ENCODE results near the gene PTPRN2.
A peak's percentile ranks its signal among the peaks of the same experiment; 100 is the strongest.

PTPRN2 gene

GRCh38 chr7:158325530-158326381 lies 261.9 kb downstream of the PTPRN2 start:
- H3K4me3 ChIP-seq (ENCODE audit: low read depth, low read length), result peak overlapping the region; percentile 35
- no peak overlapping the region for H3K27ac ChIP-seq (ENCODE audit: low read depth, low read length)
- H3K36me3 ChIP-seq (ENCODE audit: control insufficient read depth, insufficient read depth, low read length), result no peaks in the 10 kb centered on the region
- no peaks in the 10 kb centered on the region for H3K27me3 ChIP-seq (ENCODE audit: control insufficient read depth, insufficient read depth, low read length)
- H3K4me1 ChIP-seq (ENCODE audit: control insufficient read depth, insufficient read depth, low read length), result peaks cover 7% of the 10 kb centered on the region; the same call in 1 of the 2 replicates
- peak overlapping the region; percentile 6 for H3K9ac ChIP-seq (ENCODE audit: low read length)
- peaks cover 66% of the 10 kb centered on the region; the same call in 1 of the 2 replicates for H3K9me3 ChIP-seq (ENCODE audit: control insufficient read depth, insufficient read depth, low read depth, low read length)

- peaks cover 70% of the 10 kb centered on the region; the same call in 1 of the 2 replicates for H3K9me3 ChIP-seq (ENCODE audit: control insufficient read depth, insufficient read depth, low read depth, low read length)
- H3K4me3 ChIP-seq (ENCODE audit: low read depth, low read length), result no peak overlapping the region
- H3K27ac ChIP-seq (ENCODE audit: low read depth, low read length), result no peak overlapping the region
- H3K4me1 ChIP-seq (ENCODE audit: control insufficient read depth, insufficient read depth, low read length), result peaks cover 7% of the 10 kb centered on the region; the same call in 1 of the 2 replicates
- no peak overlapping the region for H3K9ac ChIP-seq (ENCODE audit: low read length)
- H3K27me3 ChIP-seq (ENCODE audit: control insufficient read depth, insufficient read depth, low read length), result no peaks in the 10 kb centered on the region
- H3K36me3 ChIP-seq (ENCODE audit: control insufficient read depth, insufficient read depth, low read length), result no peaks in the 10 kb centered on the region
These were observed 262.9 kb downstream of the PTPRN2 start for GRCh38 chr7:158324397-158325360.

- H3K27me3 ChIP-seq (ENCODE audit: control insufficient read depth, insufficient read depth, low read length), result no peaks in the 10 kb centered on the region
- no peak overlapping the region for H3K27ac ChIP-seq (ENCODE audit: low read depth, low read length)
- peaks cover 68% of the 10 kb centered on the region; the same call in 1 of the 2 replicates for H3K9me3 ChIP-seq (ENCODE audit: control insufficient read depth, insufficient read depth, low read depth, low read length)
- no peaks in the 10 kb centered on the region for H3K36me3 ChIP-seq (ENCODE audit: control insufficient read depth, insufficient read depth, low read length)
- H3K4me1 ChIP-seq (ENCODE audit: control insufficient read depth, insufficient read depth, low read length), result peaks cover 7% of the 10 kb centered on the region; the same call in 1 of the 2 replicates
- no peak overlapping the region for H3K4me3 ChIP-seq (ENCODE audit: low read depth, low read length)
- H3K9ac ChIP-seq (ENCODE audit: low read length), result no peak overlapping the region
These were observed 263.8 kb downstream of the PTPRN2 start for GRCh38 chr7:158323741-158324396.

GRCh38 chr7:158322616-158323530 lies 264.8 kb downstream of the PTPRN2 start:
- Histone ChIP-seq H3K9me3 (ENCODE audit: control insufficient read depth, insufficient read depth, low read depth, low read length) (peaks cover 60% of the 10 kb centered on the region; the same call in 1 of the 2 replicates), H3K36me3 (ENCODE audit: control insufficient read depth, insufficient read depth, low read length) (no peaks in the 10 kb centered on the region), H3K27me3 (ENCODE audit: control insufficient read depth, insufficient read depth, low read length) (no peaks in the 10 kb centered on the region), H3K9ac (ENCODE audit: low read length) (no peak overlapping the region), H3K4me1 (ENCODE audit: control insufficient read depth, insufficient read depth, low read length) (peaks cover 14% of the 10 kb centered on the region; the same call in 1 of the 2 replicates), H3K4me3 (ENCODE audit: low read depth, low read length) (no peak overlapping the region), H3K27ac (ENCODE audit: low read depth, low read length) (no peak overlapping the region)

- no peaks in the 10 kb centered on the region for H3K27me3 ChIP-seq (ENCODE audit: control insufficient read depth, insufficient read depth, low read length)
- peaks cover 59% of the 10 kb centered on the region; the same call in 1 of the 2 replicates for H3K9me3 ChIP-seq (ENCODE audit: control insufficient read depth, insufficient read depth, low read depth, low read length)
These were observed 265.5 kb downstream of the PTPRN2 start for GRCh38 chr7:158321936-158322615.

GRCh38 chr7:158321056-158321700 lies 266.4 kb downstream of the PTPRN2 start:
- Histone ChIP-seq H3K27ac (ENCODE audit: low read depth, low read length) (no peak overlapping the region), H3K27me3 (ENCODE audit: control insufficient read depth, insufficient read depth, low read length) (no peaks in the 10 kb centered on the region), H3K4me1 (ENCODE audit: control insufficient read depth, insufficient read depth, low read length) (peaks cover 14% of the 10 kb centered on the region; the same call in 1 of the 2 replicates), H3K36me3 (ENCODE audit: control insufficient read depth, insufficient read depth, low read length) (no peaks in the 10 kb centered on the region), H3K9me3 (ENCODE audit: control insufficient read depth, insufficient read depth, low read depth, low read length) (peaks cover 58% of the 10 kb centered on the region; the same call in 1 of the 2 replicates), H3K9ac (ENCODE audit: low read length) (no peak overlapping the region), H3K4me3 (ENCODE audit: low read depth, low read length) (no peak overlapping the region)

More at GRCh38 chr7:158321936-158322615, 265.5 kb downstream of the PTPRN2 start:
- Histone ChIP-seq H3K36me3 (ENCODE audit: control insufficient read depth, insufficient read depth, low read length) (no peaks in the 10 kb centered on the region), H3K9ac (ENCODE audit: low read length) (no peak overlapping the region), H3K4me3 (ENCODE audit: low read depth, low read length) (no peak overlapping the region), H3K4me1 (ENCODE audit: control insufficient read depth, insufficient read depth, low read length) (peaks cover 14% of the 10 kb centered on the region; the same call in 1 of the 2 replicates), H3K27ac (ENCODE audit: low read depth, low read length) (no peak overlapping the region)

- Histone ChIP-seq H3K4me1 (ENCODE audit: control insufficient read depth, insufficient read depth, low read length) (peaks cover 8% of the 10 kb centered on the region; the same call in 1 of the 2 replicates), H3K4me3 (ENCODE audit: low read depth, low read length) (no peak overlapping the region), H3K9me3 (ENCODE audit: control insufficient read depth, insufficient read depth, low read depth, low read length) (peaks cover 63% of the 10 kb centered on the region), H3K9ac (ENCODE audit: low read length) (no peak overlapping the region), H3K27ac (ENCODE audit: low read depth, low read length) (no peak overlapping the region), H3K27me3 (ENCODE audit: control insufficient read depth, insufficient read depth, low read length) (no peaks in the 10 kb centered on the region), H3K36me3 (ENCODE audit: control insufficient read depth, insufficient read depth, low read length) (no peaks in the 10 kb centered on the region)
These were observed 267.3 kb downstream of the PTPRN2 start for GRCh38 chr7:158320328-158320727.

GRCh38 chr7:158318511-158318913 lies 269.1 kb downstream of the PTPRN2 start:
- Histone ChIP-seq H3K9ac (ENCODE audit: low read length) (peak overlapping the region; percentile 39), H3K4me1 (ENCODE audit: control insufficient read depth, insufficient read depth, low read length) (peaks cover 7% of the 10 kb centered on the region; the same call in 1 of the 2 replicates), H3K27me3 (ENCODE audit: control insufficient read depth, insufficient read depth, low read length) (no peaks in the 10 kb centered on the region), H3K36me3 (ENCODE audit: control insufficient read depth, insufficient read depth, low read length) (no peaks in the 10 kb centered on the region), H3K9me3 (ENCODE audit: control insufficient read depth, insufficient read depth, low read depth, low read length) (peaks cover 68% of the 10 kb centered on the region), H3K4me3 (ENCODE audit: low read depth, low read length) (no peak overlapping the region), H3K27ac (ENCODE audit: low read depth, low read length) (peak overlapping the region; percentile 38; the same call in 1 of the 2 replicates)
